GM20000 (cell line): ENCODE results near the gene GDAP1L1.

Experiments used
- DNase-seq: peaks from one replicate; pipeline ENCODE4 v3.0.0; 2012; ENCODE audit warnings: low spot score
- TF ChIP-seq, protein P1 (sequence below): IDR thresholded peaks from 2 replicates; pipeline ENCODE4 v1.5.1; 2012; ENCODE audit warnings: mild to moderate bottlenecking, control low read depth; ENCODE audit errors: extremely low read depth, missing control alignments

The GDAP1L1 gene

DNA sequence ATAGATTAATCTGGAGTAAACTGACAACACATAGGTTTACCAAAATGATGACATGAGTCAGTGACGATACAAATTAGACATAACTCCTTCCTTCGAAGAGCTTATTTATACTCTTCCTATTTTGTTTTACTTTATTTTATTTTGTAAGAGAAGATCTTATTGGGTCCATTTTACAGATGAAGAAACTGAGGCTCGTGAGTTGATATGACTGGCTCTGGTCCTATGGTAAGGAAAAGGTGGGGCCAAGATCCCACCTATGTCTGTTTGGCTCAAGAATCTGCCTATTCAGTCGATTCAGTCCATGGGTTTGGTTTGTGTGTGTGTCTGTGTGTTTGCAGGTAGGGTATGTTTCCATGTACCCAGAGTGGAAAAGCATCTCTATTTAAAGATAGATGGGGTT lies 81.3 kb downstream of the GDAP1L1 start:
- TF ChIP-seq, protein P1, sequence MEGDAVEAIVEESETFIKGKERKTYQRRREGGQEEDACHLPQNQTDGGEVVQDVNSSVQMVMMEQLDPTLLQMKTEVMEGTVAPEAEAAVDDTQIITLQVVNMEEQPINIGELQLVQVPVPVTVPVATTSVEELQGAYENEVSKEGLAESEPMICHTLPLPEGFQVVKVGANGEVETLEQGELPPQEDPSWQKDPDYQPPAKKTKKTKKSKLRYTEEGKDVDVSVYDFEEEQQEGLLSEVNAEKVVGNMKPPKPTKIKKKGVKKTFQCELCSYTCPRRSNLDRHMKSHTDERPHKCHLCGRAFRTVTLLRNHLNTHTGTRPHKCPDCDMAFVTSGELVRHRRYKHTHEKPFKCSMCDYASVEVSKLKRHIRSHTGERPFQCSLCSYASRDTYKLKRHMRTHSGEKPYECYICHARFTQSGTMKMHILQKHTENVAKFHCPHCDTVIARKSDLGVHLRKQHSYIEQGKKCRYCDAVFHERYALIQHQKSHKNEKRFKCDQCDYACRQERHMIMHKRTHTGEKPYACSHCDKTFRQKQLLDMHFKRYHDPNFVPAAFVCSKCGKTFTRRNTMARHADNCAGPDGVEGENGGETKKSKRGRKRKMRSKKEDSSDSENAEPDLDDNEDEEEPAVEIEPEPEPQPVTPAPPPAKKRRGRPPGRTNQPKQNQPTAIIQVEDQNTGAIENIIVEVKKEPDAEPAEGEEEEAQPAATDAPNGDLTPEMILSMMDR = no peak
- DNase-seq = no peak
